Activated naive CD4-positive, alpha-beta T cell treated with anti-CD3 and anti-CD28 coated beads for 36 hours (primary cell): ENCODE data around the gene VSTM2B. TPM values are rescaled to one million over a fixed set of nuclear protein-coding genes. Genes with fewer than 3 reads are reported as not detected.

Experiments used
- CTCF ChIA-PET: fragments of 350-600 bp; sonication (Branson Sonifier 250); formaldehyde crosslinking; loops from one replicate; lab custom pipeline; 2021; ENCODE audit warnings: antibody characterized with exemption; lab: Charles Lee
- DNase-seq: peaks from one replicate; pipeline ENCODE4 v3.0.0-alpha.2; 2020
- H3K27ac Mint-ChIP-seq: one replicate; pipeline ENCODE4 v1.8.0; 2021; ENCODE audit warnings: mild to moderate bottlenecking, mixed read lengths
- H3K27me3 Mint-ChIP-seq: one replicate; pipeline ENCODE4 v1.8.0; 2021; ENCODE audit warnings: low read depth, mixed read lengths
- H3K36me3 Mint-ChIP-seq: one replicate; pipeline ENCODE4 v1.8.0; 2021; ENCODE audit warnings: low read depth, mixed read lengths
- H3K4me1 Mint-ChIP-seq: one replicate; pipeline ENCODE4 v1.8.0; 2021; ENCODE audit warnings: low read depth, mixed read lengths
- H3K4me3 Mint-ChIP-seq: one replicate; pipeline ENCODE4 v1.8.0; 2021; ENCODE audit warnings: mild to moderate bottlenecking, moderate library complexity, mixed read lengths
- H3K9me3 Mint-ChIP-seq: one replicate; pipeline ENCODE4 v1.8.0; 2021; ENCODE audit warnings: mixed read lengths
- intact Hi-C: fragments of 100-400 bp; cut with micrococcal nuclease; formaldehyde crosslinking; loops from one replicate; pipeline ENCODE4 v1.15.1; 2023
- total RNA-seq, 2 experiments: library from RNA; stranded (reverse); gene quantifications; one replicate each; pipeline ENCODE4 v1.2.3, GENCODE V29; 2021

The VSTM2B gene
- total RNA-seq, 2 experiments from 2014 or later: not detected

DNA sequence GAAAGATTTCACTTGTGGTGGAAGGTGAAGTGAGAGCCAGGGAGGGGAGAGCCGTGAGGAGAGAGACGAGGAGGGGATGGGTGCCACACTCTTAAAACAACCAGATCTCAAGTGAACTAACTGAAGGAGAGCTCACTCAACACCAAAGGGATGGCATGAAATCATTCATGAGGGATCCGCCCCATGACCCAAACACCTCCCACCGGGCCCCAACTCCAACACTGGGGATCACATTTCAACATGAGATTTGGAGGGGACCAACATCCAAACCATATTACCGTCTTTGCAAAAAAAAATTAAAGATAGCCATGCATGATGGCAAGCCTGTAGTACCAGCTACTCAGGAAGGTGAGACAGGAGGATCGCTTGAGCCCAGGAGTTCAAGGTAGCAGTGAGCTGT, 45.4 kb downstream of the VSTM2B start:
- CTCF ChIA-PET: interaction anchor here (1.2 kb wide), 1 partner anchor 28 kb away, joined by 3 read pairs; no protein-coding TSS in a partner anchor
- Mint-ChIP-seq H3K4me1 (peaks cover 8% of the 10 kb centered on the region), H3K9me3 (no peaks in the 10 kb centered on the region), H3K27ac (no peak overlapping the region), H3K27me3 (peaks cover 47% of the 10 kb centered on the region), H3K36me3 (no peaks in the 10 kb centered on the region), H3K4me3 (no peak overlapping the region)
- DNase-seq: no peak
- intact Hi-C loops: no loop called here

GRCh38 chr19:29573486-29573885, 47.7 kb downstream of the VSTM2B start:
- H3K4me1 Mint-ChIP-seq: peaks cover 24% of the 10 kb centered on the region
- peaks cover 51% of the 10 kb centered on the region for H3K27me3 Mint-ChIP-seq
- no peaks in the 10 kb centered on the region for H3K9me3 Mint-ChIP-seq
- H3K4me3 Mint-ChIP-seq: no peak overlapping the region
- H3K36me3 Mint-ChIP-seq: no peaks in the 10 kb centered on the region
- CTCF ChIA-PET: interaction anchor here (0.7 to 0.8 kb wide), 2 partner anchors 28 to 33 kb away, joined by 3 read pairs; partner anchors contain the start of gene POP4
- H3K27ac Mint-ChIP-seq: no peak overlapping the region
- intact Hi-C loops: no loop called here
- no peak for DNase-seq

GRCh38 chr19:29574510-29574909, 48.7 kb downstream of the VSTM2B start:
- intact Hi-C loops: no loop called here
- CTCF ChIA-PET: no interaction called here
- no peak overlapping the region for H3K4me3 Mint-ChIP-seq
- peaks cover 24% of the 10 kb centered on the region for H3K4me1 Mint-ChIP-seq
- no peaks in the 10 kb centered on the region for H3K36me3 Mint-ChIP-seq
- H3K27me3 Mint-ChIP-seq: peaks cover 54% of the 10 kb centered on the region
- no peak for DNase-seq
- H3K27ac Mint-ChIP-seq: no peak overlapping the region
- no peaks in the 10 kb centered on the region for H3K9me3 Mint-ChIP-seq

DNA sequence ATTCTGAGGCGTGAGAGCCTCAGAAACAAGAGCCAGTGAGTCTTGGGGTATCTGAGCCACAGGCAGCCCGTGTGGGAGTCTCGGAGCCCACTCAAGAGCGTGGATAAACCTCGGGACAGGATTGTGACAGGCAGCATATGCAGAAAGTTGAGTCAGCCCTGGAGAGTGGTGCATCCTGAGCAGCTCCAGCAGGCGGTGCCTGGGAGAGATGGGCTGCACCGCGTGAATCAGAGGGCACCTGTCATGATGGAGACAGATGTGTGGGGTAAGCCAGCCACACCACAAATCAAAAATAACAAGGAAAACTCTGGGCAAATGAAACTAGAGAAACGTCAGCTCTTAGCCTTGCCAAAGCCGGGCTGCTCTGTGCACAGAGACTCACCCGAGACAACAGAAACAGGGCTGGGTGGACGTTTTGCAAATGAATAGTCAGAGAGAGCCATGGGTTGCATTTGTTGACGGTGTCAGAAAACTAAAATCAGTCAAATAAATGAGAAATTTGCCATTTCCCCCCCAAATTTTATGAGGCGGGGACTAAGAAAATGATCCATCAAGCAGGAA, 50.3 kb downstream of the VSTM2B start:
- no peak overlapping the region for H3K27ac Mint-ChIP-seq
- peaks cover 52% of the 10 kb centered on the region for H3K27me3 Mint-ChIP-seq
- intact Hi-C loops: loop anchor here (1.0 kb wide), 3 partner anchors 11 to 48 kb away; partner anchors contain the start of gene POP4
- peaks cover 2% of the 10 kb centered on the region for H3K36me3 Mint-ChIP-seq
- CTCF ChIA-PET: interaction anchor here (0.8 to 1.6 kb wide), 4 partner anchors 11 to 96 kb away, joined by 3 to 6 read pairs (median 4); no protein-coding TSS in a partner anchor
- peak; percentile 21 for DNase-seq
- H3K4me1 Mint-ChIP-seq: peaks cover 24% of the 10 kb centered on the region
- no peak overlapping the region for H3K4me3 Mint-ChIP-seq
- H3K9me3 Mint-ChIP-seq: peaks cover 4% of the 10 kb centered on the region

DNA sequence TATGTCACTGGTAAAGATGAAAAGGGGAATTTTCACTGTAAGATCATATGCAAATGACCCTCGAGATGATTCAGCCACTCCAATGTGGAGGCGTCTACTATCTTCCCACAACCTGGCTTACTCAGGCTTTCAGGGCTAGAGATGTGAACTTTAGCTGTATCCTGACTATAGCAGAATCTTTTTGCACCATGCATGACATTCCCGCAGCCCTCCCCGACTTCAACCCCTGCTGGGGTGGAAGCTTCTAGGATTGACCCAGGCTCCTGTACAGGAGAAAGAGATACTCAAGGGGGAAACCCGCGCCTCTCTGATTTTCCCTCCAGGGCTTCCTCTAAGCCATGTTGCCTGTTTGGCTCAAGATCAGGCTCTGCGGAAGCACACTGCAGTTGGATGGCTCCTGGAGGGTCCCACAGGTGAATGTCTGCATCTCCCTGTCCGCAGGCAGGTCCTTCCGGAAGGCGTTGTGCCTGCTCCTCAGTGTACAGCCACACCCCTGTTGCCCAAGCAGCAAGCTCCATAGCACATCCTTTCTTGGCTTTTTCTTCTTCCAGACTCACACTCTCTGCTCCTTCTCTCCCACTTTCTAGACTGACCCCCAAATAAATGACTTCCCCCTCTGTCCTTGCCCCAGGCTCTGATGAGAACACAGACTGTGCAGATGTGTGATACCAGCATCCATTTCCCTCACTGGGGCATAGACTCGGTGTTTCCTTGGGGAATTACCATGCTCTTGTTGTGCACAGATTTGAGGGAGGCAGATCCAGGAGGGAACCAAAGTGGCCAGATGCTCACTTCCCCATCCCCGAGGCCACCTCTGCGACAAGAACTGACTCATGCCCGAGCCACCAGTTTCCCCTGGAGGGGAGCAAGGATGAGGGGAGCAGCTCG, 51.2 kb downstream of the VSTM2B start:
- no peak overlapping the region for H3K4me3 Mint-ChIP-seq
- intact Hi-C loops: loop anchor here (1.0 kb wide), 4 partner anchors 10 to 136 kb away; partner anchors contain the start of gene POP4
- no peak overlapping the region for H3K27ac Mint-ChIP-seq
- H3K4me1 Mint-ChIP-seq: peaks cover 24% of the 10 kb centered on the region
- peaks cover 8% of the 10 kb centered on the region for H3K9me3 Mint-ChIP-seq
- DNase-seq: peak; percentile 70
- CTCF ChIA-PET: interaction anchor here (0.8 to 1.6 kb wide), 3 partner anchors 10 to 96 kb away, joined by 3 to 4 read pairs (median 4); no protein-coding TSS in a partner anchor
- H3K36me3 Mint-ChIP-seq: peaks cover 2% of the 10 kb centered on the region
- H3K27me3 Mint-ChIP-seq: peaks cover 50% of the 10 kb centered on the region

GRCh38 chr19:29577649-29577963, 51.8 kb downstream of the VSTM2B start:
- Mint-ChIP-seq H3K27ac (no peak overlapping the region), H3K9me3 (peaks cover 8% of the 10 kb centered on the region), H3K27me3 (peaks cover 47% of the 10 kb centered on the region), H3K36me3 (peaks cover 2% of the 10 kb centered on the region), H3K4me1 (peaks cover 24% of the 10 kb centered on the region), H3K4me3 (no peak overlapping the region)
- CTCF ChIA-PET: interaction anchor here (1.3 kb wide), 1 partner anchor 20 kb away, joined by 4 read pairs; no protein-coding TSS in a partner anchor
- intact Hi-C loops: loop anchor here (1.0 kb wide), 1 partner anchor 136 kb away; no protein-coding TSS in a partner anchor
- DNase-seq: no peak

- Mint-ChIP-seq H3K9me3 (peaks cover 8% of the 10 kb centered on the region), H3K27me3 (peaks cover 47% of the 10 kb centered on the region), H3K36me3 (peaks cover 2% of the 10 kb centered on the region), H3K27ac (no peak overlapping the region), H3K4me1 (peaks cover 25% of the 10 kb centered on the region), H3K4me3 (no peak overlapping the region)
- CTCF ChIA-PET: interaction anchor here (0.6 to 1.3 kb wide), 2 partner anchors 19 to 136 kb away, joined by 3 to 4 read pairs; no protein-coding TSS in a partner anchor
- intact Hi-C loops: no loop called here
- DNase-seq: no peak
Observed at GRCh38 chr19:29578349-29578748, 52.6 kb downstream of the VSTM2B start.

- CTCF ChIA-PET: no interaction called here
- H3K9me3 Mint-ChIP-seq: peaks cover 8% of the 10 kb centered on the region
- H3K4me1 Mint-ChIP-seq: peaks cover 31% of the 10 kb centered on the region
- peaks cover 2% of the 10 kb centered on the region for H3K36me3 Mint-ChIP-seq
- no peak for DNase-seq
- no peak overlapping the region for H3K27ac Mint-ChIP-seq
- peaks cover 43% of the 10 kb centered on the region for H3K27me3 Mint-ChIP-seq
- H3K4me3 Mint-ChIP-seq: no peak overlapping the region
- intact Hi-C loops: no loop called here
Observed at GRCh38 chr19:29579308-29579910, 53.6 kb downstream of the VSTM2B start.

DNA sequence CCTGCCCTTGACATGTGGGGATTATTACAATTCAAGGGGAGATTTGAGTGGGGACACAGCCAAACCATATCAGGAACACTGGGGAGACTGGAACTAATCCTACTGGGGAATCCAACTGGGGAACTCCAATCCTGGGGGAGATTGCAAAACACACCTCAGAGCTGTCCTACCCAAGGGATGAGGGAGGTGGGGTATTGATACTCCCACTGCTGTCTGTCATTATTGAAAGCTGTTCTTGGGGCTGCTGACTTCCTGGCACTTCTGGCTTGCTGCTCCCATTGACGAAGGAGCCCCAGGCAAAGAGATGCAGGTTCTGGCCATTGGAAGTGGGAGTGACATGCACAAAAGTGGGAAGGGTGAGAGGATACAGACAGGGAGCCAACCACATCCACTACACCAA, 55.6 kb downstream of the VSTM2B start:
- no peak for DNase-seq
- CTCF ChIA-PET: no interaction called here
- Mint-ChIP-seq H3K4me1 (peaks cover 21% of the 10 kb centered on the region), H3K27me3 (peaks cover 33% of the 10 kb centered on the region), H3K9me3 (peaks cover 8% of the 10 kb centered on the region), H3K27ac (no peak overlapping the region), H3K36me3 (peaks cover 2% of the 10 kb centered on the region), H3K4me3 (no peak overlapping the region)
- intact Hi-C loops: loop anchor here (10.0 kb wide), 1 partner anchor 253 kb away; no protein-coding TSS in a partner anchor

- peak; percentile 27 for DNase-seq
- Mint-ChIP-seq H3K27me3 (peaks cover 28% of the 10 kb centered on the region), H3K4me1 (peaks cover 18% of the 10 kb centered on the region), H3K9me3 (peaks cover 8% of the 10 kb centered on the region), H3K4me3 (no peak overlapping the region), H3K27ac (no peak overlapping the region), H3K36me3 (peaks cover 2% of the 10 kb centered on the region)
- intact Hi-C loops: loop anchor here (10.0 kb wide), 1 partner anchor 251 kb away; no protein-coding TSS in a partner anchor
- CTCF ChIA-PET: interaction anchor here (0.6 to 1.0 kb wide), 2 partner anchors 321 to 432 kb away, joined by 3 to 4 read pairs; no protein-coding TSS in a partner anchor
Observed at GRCh38 chr19:29583196-29583999, 57.6 kb downstream of the VSTM2B start.

DNA sequence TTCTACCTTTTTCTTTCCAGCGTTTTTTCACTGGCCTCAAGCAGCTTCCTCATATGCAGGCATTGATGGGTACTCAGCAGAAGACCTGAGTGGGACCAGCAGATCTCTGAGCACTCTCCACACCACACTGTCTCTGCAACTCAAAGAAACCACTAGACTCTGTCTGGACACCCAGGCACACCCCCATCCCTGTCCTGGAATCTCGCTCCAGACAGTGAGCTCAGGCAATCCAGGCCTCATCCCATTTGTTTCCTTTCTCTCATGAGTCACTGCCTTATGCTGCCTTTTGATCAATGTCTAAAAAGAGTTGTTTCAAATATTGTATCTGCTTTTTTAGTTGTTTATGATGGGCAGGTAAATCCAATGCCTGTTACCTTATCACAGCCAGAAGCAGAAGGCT, 60.6 kb downstream of the VSTM2B start:
- H3K36me3 Mint-ChIP-seq: peaks cover 7% of the 10 kb centered on the region
- CTCF ChIA-PET: interaction anchor here (1.2 to 2.7 kb wide), 2 partner anchors 10 to 11 kb away, joined by 4 to 10 read pairs; no protein-coding TSS in a partner anchor
- H3K27ac Mint-ChIP-seq: no peak overlapping the region

More for the DNA sequence above, 60.6 kb downstream of the VSTM2B start:
- Mint-ChIP-seq H3K27me3 (peaks cover 36% of the 10 kb centered on the region), H3K4me1 (peaks cover 18% of the 10 kb centered on the region), H3K4me3 (no peak overlapping the region), H3K9me3 (peaks cover 11% of the 10 kb centered on the region)
- no peak for DNase-seq
- intact Hi-C loops: loop anchor here (5.0 to 10.0 kb wide), 2 partner anchors 248 to 356 kb away; partner anchors contain the start of gene URI1
